Peyer's patch (tissue), 4 donors: ENCODE measurements around the gene ZNF557.

Experiments
- CTCF ChIP-seq, 6 experiments: fragments of 450-650 bp in 4 of 6; fragments of 200-600 bp in 2 of 6; sonication (generic) in 1 of 6; IDR thresholded peaks; one replicate each; pipeline ENCODE4 v1.5.1; 2017 to 2019; ENCODE audit warnings: antibody characterized with exemption in 6 of 6, mild to moderate bottlenecking in 3 of 6, moderate library complexity in 1 of 6
- POLR2A ChIP-seq, 2 donors: fragments of 450-650 bp; IDR thresholded peaks; one replicate each; pipeline ENCODE4 v1.5.1; 2017; ENCODE audit warnings: antibody characterized with exemption in 2 of 2, mild to moderate bottlenecking in 2 of 2, moderate library complexity in 2 of 2

GRCh38 chr19:7122701-7123100, 53.2 kb downstream of the ZNF557 start:
- TF ChIP-seq POLR2A (IDR thresholded peaks at IDR 0.05) = no peak
- TF ChIP-seq CTCF (IDR thresholded peaks at IDR 0.05) = no peak
